ENCODE results near the gene CNEP1R1.

GRCh38 chr16:50035468-50035992 lies 10.5 kb downstream of the CNEP1R1 start:
- no peak for TF ChIP-seq YY1 (IDR thresholded peaks at IDR 0.05; ENCODE audit: insufficient read depth, insufficient read length)
- no peak for TF ChIP-seq ZNF274 (IDR thresholded peaks at IDR 0.05; ENCODE audit: low read depth, low read length)
- no peak for TF ChIP-seq SUZ12 (IDR thresholded peaks at IDR 0.05; ENCODE audit: extremely low read depth, insufficient read depth, insufficient read length)

Data from NT2/D1 (cell line).